Esophagus muscularis mucosa (tissue), 4 donors: ENCODE results near the gene EVL.
"Not testable (repeated sequence)": the region's sequence is repeated elsewhere in the genome, so short reads cannot be mapped to it uniquely, and the experiment has no call there.

Experiments
- CTCF ChIP-seq, 3 experiments: fragments of 200-600 bp in 2 of 3; fragments of 450-650 bp in 1 of 3; sonication (generic) in 2 of 3; IDR thresholded peaks; one replicate each; pipeline ENCODE4 v1.5.1; 2017 to 2019; ENCODE audit warnings: antibody characterized with exemption in 3 of 3, mild to moderate bottlenecking in 2 of 3, moderate library complexity in 1 of 3
- EP300 ChIP-seq: sonication (generic); formaldehyde crosslinking; IDR thresholded peaks from one replicate; pipeline ENCODE4 v1.6.1; 2017; ENCODE audit warnings: antibody characterized with exemption
- POLR2A ChIP-seq: fragments of 450-650 bp; IDR thresholded peaks from one replicate; pipeline ENCODE4 v1.6.1; 2017; ENCODE audit warnings: antibody characterized with exemption, moderate library complexity, mild to moderate bottlenecking, low read depth
- POLR2AphosphoS5 ChIP-seq, 2 donors: sonication (generic); formaldehyde crosslinking; IDR thresholded peaks; one replicate each; pipeline ENCODE4 v1.6.1; 2017; ENCODE audit warnings: antibody characterized with exemption in 2 of 2

GRCh38 chr14:100030006-100030405, 35.2 kb upstream of the EVL start:
- not testable (repeated sequence) for TF ChIP-seq POLR2AphosphoS5 (IDR thresholded peaks at IDR 0.05); CTCF (IDR thresholded peaks at IDR 0.05); POLR2A; EP300
